ENCODE measurements around the gene CDH23.

The CDH23 gene

DNA sequence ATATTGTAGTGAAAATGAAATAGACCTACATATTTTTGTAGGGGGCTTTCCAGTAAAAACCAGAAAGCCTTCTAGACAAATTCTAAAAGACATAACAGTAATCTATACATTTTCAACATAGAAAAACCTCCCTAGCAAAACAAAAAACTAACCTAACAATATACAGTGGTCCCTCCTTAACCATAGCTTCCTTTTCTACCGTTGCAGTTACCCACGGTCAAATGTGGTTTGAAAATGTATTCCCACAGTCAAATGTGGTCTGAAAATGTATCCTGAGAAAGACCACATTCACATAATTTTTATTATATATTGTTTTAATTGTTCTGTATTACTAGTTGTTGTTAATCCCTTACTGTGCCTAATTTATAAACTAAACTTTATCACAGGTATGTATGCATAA, 448.0 kb downstream of the CDH23 start:
- CTCF ChIA-PET = interaction anchor here (0.9 kb wide), 1 partner anchor 51 kb away, joined by 3 read pairs; no protein-coding TSS in a partner anchor
- POLR2A ChIA-PET = no interaction called here
- TF ChIP-seq ARNT (IDR thresholded peaks at IDR 0.05) (no peak), CTBP1 (IDR thresholded peaks at IDR 0.05; ENCODE audit: borderline replicate concordance) (no peak), L3MBTL2 (conservative IDR thresholded peaks at IDR 0.05) (no peak), SP1 (IDR thresholded peaks at IDR 0.05) (no peak), TARDBP (IDR thresholded peaks at IDR 0.05) (no peak), FOXK2 (IDR thresholded peaks at IDR 0.05) (no peak), BHLHE40 (IDR thresholded peaks at IDR 0.05; ENCODE audit: borderline replicate concordance) (no peak), SUZ12 (IDR thresholded peaks at IDR 0.05) (no peak), HDGF (IDR thresholded peaks at IDR 0.05; ENCODE audit: borderline replicate concordance) (no peak), FOXA1 (IDR thresholded peaks at IDR 0.05) (no peak), ZNF384 (IDR thresholded peaks at IDR 0.05) (no peak), NFRKB (IDR thresholded peaks at IDR 0.05) (no peak), ELF4 (IDR thresholded peaks at IDR 0.05) (no peak), FOXM1 (IDR thresholded peaks at IDR 0.05; ENCODE audit: borderline replicate concordance) (no peak), LEF1 (IDR thresholded peaks at IDR 0.05; ENCODE audit: borderline replicate concordance) (no peak)
- TF ChIP-seq, protein P1, sequence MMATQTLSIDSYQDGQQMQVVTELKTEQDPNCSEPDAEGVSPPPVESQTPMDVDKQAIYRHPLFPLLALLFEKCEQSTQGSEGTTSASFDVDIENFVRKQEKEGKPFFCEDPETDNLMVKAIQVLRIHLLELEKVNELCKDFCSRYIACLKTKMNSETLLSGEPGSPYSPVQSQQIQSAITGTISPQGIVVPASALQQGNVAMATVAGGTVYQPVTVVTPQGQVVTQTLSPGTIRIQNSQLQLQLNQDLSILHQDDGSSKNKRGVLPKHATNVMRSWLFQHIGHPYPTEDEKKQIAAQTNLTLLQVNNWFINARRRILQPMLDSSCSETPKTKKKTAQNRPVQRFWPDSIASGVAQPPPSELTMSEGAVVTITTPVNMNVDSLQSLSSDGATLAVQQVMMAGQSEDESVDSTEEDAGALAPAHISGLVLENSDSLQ (IDR thresholded peaks at IDR 0.05) = no peak
- no peak for DNase-seq (ENCODE audit: extremely low spot score)

DNA sequence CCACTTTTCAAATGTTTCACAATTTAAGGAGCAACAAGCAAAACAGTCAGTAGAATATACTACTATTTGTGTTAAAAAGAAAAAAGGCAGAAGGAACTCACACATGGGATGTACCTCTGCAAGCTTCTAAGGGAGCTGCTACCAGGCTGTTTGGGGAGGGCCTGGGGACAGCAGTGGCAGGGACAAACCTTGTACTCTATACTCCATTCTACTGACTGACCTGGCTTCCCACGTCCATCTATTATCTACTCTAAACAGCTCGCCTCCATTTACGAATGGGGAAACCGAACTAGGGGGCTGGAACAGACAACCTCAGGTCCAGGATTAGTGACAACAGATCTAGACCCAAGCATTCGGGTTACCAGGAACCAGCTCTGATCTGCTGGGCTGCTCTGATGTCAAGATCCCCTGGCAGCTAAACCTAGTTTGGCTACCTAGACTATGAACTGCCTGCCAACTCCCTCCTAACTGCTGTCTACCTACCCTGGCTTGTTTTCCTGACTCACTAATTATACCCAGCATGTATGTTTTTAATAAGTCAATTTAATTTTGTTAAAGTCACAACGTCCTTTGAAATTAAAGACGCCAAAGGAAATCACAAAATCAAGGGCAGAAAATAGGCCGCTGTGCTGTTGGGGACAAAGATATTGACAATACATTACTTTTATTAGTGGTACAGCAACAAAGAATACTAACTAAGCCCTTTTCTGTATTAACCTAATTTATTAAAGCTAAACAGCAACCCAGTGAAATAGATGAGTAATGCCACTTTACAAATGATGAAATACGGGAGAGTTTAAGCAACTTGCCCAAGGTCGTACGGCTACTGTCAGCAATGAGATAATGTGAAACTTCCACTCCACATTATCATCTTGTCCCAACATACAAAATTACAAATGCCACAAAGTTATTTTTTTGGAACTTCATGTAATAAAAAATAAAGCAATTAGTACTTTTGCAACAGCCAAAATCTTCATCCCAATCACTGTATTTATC, 449.0 kb downstream of the CDH23 start:
- CTCF ChIA-PET = interaction anchor here (0.5 kb wide), 1 partner anchor 358 kb away, joined by 3 read pairs; no protein-coding TSS in a partner anchor
- no peak for DNase-seq (ENCODE audit: extremely low spot score)
- TF ChIP-seq FOXM1 (IDR thresholded peaks at IDR 0.05; ENCODE audit: borderline replicate concordance) = no peak
- no peak for TF ChIP-seq FOXK2 (IDR thresholded peaks at IDR 0.05)
- TF ChIP-seq NFRKB (IDR thresholded peaks at IDR 0.05) = no peak
- TF ChIP-seq CTBP1 (IDR thresholded peaks at IDR 0.05; ENCODE audit: borderline replicate concordance) = no peak
- TF ChIP-seq ARNT (IDR thresholded peaks at IDR 0.05) = no peak
- no peak for TF ChIP-seq HDGF (IDR thresholded peaks at IDR 0.05; ENCODE audit: borderline replicate concordance)
- TF ChIP-seq BHLHE40 (IDR thresholded peaks at IDR 0.05; ENCODE audit: borderline replicate concordance) = no peak
- no peak for TF ChIP-seq SUZ12 (IDR thresholded peaks at IDR 0.05)
- POLR2A ChIA-PET = no interaction called here

DNA sequence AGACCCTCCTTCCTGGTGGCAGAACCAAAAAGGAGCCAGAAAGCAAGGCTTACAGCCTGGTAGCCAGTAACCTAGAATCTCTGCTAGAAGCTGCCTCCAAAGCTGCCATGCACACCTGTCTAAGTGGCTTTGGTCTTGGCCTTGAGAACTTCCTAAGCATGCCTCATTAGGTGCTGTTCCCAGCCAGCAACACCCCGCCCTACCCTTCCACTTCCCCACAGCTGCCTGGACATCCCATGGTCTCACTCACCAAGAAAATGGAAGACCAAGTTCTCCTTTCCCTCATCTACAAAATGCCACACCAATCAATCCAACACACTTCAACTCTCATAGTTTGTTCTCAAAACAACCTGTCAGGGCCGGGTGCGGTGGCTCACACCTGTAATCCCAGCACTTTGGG, 450.1 kb downstream of the CDH23 start:
- POLR2A ChIA-PET = no interaction called here
- no peak for DNase-seq (ENCODE audit: extremely low spot score)
- TF ChIP-seq ZNF384 (IDR thresholded peaks at IDR 0.05) (no peak), ELF4 (IDR thresholded peaks at IDR 0.05) (no peak), NFRKB (IDR thresholded peaks at IDR 0.05) (no peak), FOXA1 (IDR thresholded peaks at IDR 0.05) (no peak), ARNT (IDR thresholded peaks at IDR 0.05) (no peak), BHLHE40 (IDR thresholded peaks at IDR 0.05; ENCODE audit: borderline replicate concordance) (no peak), FOXM1 (IDR thresholded peaks at IDR 0.05; ENCODE audit: borderline replicate concordance) (no peak)
- TF ChIP-seq, protein P1 (IDR thresholded peaks at IDR 0.05) = no peak
- CTCF ChIA-PET = no interaction called here

DNA sequence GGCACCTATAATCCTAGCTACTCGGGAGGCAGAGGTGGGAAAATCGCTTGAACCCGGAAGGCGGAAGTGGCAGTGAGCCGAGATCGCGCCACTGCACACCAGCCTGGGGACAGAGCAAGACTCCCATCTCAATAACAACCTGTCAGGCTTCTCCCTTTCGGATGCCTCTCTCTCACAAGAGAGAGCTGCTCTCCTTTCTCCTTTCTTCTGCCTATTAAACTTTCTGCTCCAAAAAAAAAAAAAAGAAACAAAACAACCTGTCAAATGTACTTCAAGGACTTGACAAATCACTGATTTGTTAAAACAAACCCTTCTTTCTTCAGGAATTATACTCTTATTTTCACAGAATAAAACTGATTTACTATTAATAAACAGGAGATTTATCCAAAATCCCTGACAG, 450.7 kb downstream of the CDH23 start:
- POLR2A ChIA-PET = no interaction called here
- no peak for DNase-seq (ENCODE audit: extremely low spot score)
- TF ChIP-seq, protein P1 (IDR thresholded peaks at IDR 0.05) = no peak
- TF ChIP-seq ZNF384 (IDR thresholded peaks at IDR 0.05) = no peak
- TF ChIP-seq BHLHE40 (IDR thresholded peaks at IDR 0.05; ENCODE audit: borderline replicate concordance) = no peak
- TF ChIP-seq SP1 (IDR thresholded peaks at IDR 0.05) = no peak
- no peak for TF ChIP-seq L3MBTL2 (conservative IDR thresholded peaks at IDR 0.05)
- TF ChIP-seq ELF4 (IDR thresholded peaks at IDR 0.05) = no peak
- CTCF ChIA-PET = interaction anchor here (0.6 kb wide), 1 partner anchor 13 kb away, joined by 3 read pairs; no protein-coding TSS in a partner anchor

DNA sequence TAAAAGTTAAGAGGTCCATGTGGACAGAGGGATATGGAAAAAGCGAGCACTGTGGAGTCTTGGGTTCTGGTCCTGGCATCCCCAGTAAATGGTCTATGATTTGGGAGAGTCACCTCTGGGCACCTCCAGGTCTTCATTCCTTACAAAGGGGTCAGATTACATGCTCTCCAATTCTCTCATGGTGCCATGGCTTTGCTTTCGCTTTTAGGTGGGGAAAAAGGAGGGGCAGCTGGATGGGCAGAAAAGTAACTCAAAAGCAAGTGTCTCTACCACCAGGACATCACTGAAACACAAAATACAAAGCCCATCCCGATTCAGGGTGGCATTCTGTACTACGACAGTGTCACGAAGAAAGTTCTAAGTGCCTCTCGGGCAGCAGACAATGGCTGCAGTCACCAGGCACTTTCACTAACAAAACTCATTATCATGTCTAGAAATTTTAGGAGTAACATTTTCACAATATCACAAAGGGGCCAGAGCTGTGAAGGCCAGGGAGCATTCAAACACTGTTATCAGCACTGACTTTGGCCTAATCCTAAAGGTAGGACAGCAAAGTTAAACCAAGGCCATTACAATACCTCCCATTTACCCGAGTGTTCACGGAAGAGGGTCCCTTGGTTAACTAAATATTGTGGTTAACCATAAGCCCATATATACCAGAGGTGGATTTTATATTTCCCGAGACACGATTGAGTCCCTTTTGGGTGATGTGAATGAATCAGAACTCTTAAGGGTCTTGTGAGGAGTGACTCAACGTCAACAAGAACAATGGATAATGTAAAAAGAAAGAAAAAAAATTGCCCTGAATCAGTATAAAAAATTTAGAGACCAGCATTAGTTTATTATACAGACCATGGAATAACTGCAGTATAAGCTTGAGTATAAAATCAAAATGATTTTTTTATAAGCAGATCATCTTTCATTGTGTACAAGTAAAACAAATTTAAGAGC, 451.9 kb downstream of the CDH23 start:
- no peak for DNase-seq (ENCODE audit: extremely low spot score)
- ChIA-PET CTCF (interaction anchor here (1.1 kb wide), 1 partner anchor 15 kb away, joined by 4 read pairs; no protein-coding TSS in a partner anchor), POLR2A (no interaction called here)
- TF ChIP-seq NFRKB (IDR thresholded peaks at IDR 0.05) (no peak), ARNT (IDR thresholded peaks at IDR 0.05) (no peak), LEF1 (IDR thresholded peaks at IDR 0.05; ENCODE audit: borderline replicate concordance) (no peak), SP1 (IDR thresholded peaks at IDR 0.05) (no peak), L3MBTL2 (conservative IDR thresholded peaks at IDR 0.05) (no peak)
- TF ChIP-seq, protein P1 (IDR thresholded peaks at IDR 0.05) = no peak

All from HEK293T (cell line).